HepG2 (cell line): Measurements from ENCODE around the gene BCL11B.

Experiments used
- HOXA3 ChIP-seq: sonication (generic); formaldehyde crosslinking; IDR thresholded peaks from 2 replicates; pipeline ENCODE4 v1.5.0; 2020; ENCODE audit warnings: missing genetic modification reagents
- MAF1 ChIP-seq: sonication (generic); formaldehyde crosslinking; IDR thresholded peaks from 2 replicates; pipeline ENCODE4 v1.5.0; 2020; ENCODE audit warnings: missing genetic modification reagents, borderline replicate concordance
- TF ChIP-seq, protein P1 (sequence below): sonication (generic); formaldehyde crosslinking; IDR thresholded peaks from 2 replicates; pipeline ENCODE4 v1.5.0; 2020; ENCODE audit warnings: mild to moderate bottlenecking, missing genetic modification reagents, moderate library complexity

DNA sequence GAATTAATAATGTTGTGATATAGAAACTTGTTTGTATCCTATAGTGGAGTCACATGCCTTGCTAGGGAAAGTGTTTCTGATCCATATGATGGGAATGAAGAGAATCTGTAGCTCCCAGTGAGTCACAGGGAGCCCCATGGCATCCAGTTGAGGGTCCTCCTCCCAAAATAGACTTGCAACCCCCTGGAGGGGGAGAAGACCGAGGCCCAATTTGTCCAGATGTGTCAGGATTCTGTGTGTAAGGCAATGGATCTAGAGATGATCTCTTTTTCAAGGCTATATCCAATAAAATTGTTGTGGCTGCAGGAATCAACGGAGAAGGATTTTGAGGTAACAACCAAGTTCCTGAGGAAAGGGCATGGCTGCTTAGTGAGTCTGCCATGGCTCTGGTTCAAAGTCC lies 121.8 kb downstream of the BCL11B start:
- TF ChIP-seq MAF1 (CRISPR knock-in tag) (no peak), HOXA3 (CRISPR knock-in tag) (no peak)
- TF ChIP-seq, protein P1, sequence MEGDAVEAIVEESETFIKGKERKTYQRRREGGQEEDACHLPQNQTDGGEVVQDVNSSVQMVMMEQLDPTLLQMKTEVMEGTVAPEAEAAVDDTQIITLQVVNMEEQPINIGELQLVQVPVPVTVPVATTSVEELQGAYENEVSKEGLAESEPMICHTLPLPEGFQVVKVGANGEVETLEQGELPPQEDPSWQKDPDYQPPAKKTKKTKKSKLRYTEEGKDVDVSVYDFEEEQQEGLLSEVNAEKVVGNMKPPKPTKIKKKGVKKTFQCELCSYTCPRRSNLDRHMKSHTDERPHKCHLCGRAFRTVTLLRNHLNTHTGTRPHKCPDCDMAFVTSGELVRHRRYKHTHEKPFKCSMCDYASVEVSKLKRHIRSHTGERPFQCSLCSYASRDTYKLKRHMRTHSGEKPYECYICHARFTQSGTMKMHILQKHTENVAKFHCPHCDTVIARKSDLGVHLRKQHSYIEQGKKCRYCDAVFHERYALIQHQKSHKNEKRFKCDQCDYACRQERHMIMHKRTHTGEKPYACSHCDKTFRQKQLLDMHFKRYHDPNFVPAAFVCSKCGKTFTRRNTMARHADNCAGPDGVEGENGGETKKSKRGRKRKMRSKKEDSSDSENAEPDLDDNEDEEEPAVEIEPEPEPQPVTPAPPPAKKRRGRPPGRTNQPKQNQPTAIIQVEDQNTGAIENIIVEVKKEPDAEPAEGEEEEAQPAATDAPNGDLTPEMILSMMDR: no peak
